Activated T-cell treated with anti-CD3 and anti-CD28 coated beads, Interleukin-2, amount 50 U/mL, for 24 hours (primary cell): Measurements from ENCODE around the gene RIN3.

ENCODE experiments used
- DNase-seq: peaks from one replicate; pipeline ENCODE4 v3.0.0-alpha.2; 2020
- H3K27ac Mint-ChIP-seq: 2 replicates; pipeline ENCODE4 v1.8.0; 2020; ENCODE audit warnings: mild to moderate bottlenecking, mixed read lengths
- H3K27me3 Mint-ChIP-seq: 2 replicates; pipeline ENCODE4 v1.8.0; 2020; ENCODE audit warnings: mixed read lengths
- H3K36me3 Mint-ChIP-seq: 2 replicates; pipeline ENCODE4 v1.8.0; 2020; ENCODE audit warnings: low read depth, mixed read lengths
- H3K4me1 Mint-ChIP-seq: 2 replicates; pipeline ENCODE4 v1.8.0; 2020; ENCODE audit warnings: low read depth, mixed read lengths
- H3K4me3 Mint-ChIP-seq: 2 replicates; pipeline ENCODE4 v1.8.0; 2020; ENCODE audit warnings: mild to moderate bottlenecking, moderate library complexity, mixed read lengths
- H3K9me3 Mint-ChIP-seq: 2 replicates; pipeline ENCODE4 v1.8.0; 2020; ENCODE audit warnings: mixed read lengths

The RIN3 gene

GRCh38 chr14:92641306-92641705 is 127.7 kb downstream of the RIN3 start:
- Mint-ChIP-seq H3K9me3 (peaks cover 4% of the 10 kb centered on the region), H3K36me3 (peaks cover 38% of the 10 kb centered on the region), H3K4me3 (no peak overlapping the region), H3K27ac (no peak overlapping the region), H3K27me3 (no peaks in the 10 kb centered on the region), H3K4me1 (peaks cover 11% of the 10 kb centered on the region)
- DNase-seq: no peak

GRCh38 chr14:92644171-92644969 is 130.8 kb downstream of the RIN3 start:
- Mint-ChIP-seq H3K9me3 (peaks cover 4% of the 10 kb centered on the region), H3K4me1 (peaks cover 41% of the 10 kb centered on the region), H3K4me3 (no peak overlapping the region), H3K27ac (no peak overlapping the region), H3K36me3 (peaks cover 35% of the 10 kb centered on the region), H3K27me3 (no peaks in the 10 kb centered on the region)
- no peak for DNase-seq

GRCh38 chr14:92644970-92645515 is 131.5 kb downstream of the RIN3 start:
- peaks cover 4% of the 10 kb centered on the region for H3K9me3 Mint-ChIP-seq
- no peak overlapping the region for H3K27ac Mint-ChIP-seq
- H3K27me3 Mint-ChIP-seq: no peaks in the 10 kb centered on the region
- H3K4me1 Mint-ChIP-seq: peaks cover 48% of the 10 kb centered on the region
- DNase-seq: no peak
- peaks cover 35% of the 10 kb centered on the region for H3K36me3 Mint-ChIP-seq
- no peak overlapping the region for H3K4me3 Mint-ChIP-seq

- Mint-ChIP-seq H3K4me1 (peaks cover 57% of the 10 kb centered on the region), H3K27me3 (no peaks in the 10 kb centered on the region), H3K4me3 (no peak overlapping the region), H3K36me3 (peaks cover 35% of the 10 kb centered on the region), H3K9me3 (peaks cover 4% of the 10 kb centered on the region), H3K27ac (peak overlapping the region; percentile 44)
- DNase-seq: no peak
These were observed 132.4 kb downstream of the RIN3 start for GRCh38 chr14:92645841-92646478.

GRCh38 chr14:92646952-92647796 is 133.6 kb downstream of the RIN3 start:
- H3K4me1 Mint-ChIP-seq: peaks cover 67% of the 10 kb centered on the region
- no peak for DNase-seq

GRCh38 chr14:92647797-92648279 is 134.3 kb downstream of the RIN3 start:
- no peak for DNase-seq
- Mint-ChIP-seq H3K27me3 (no peaks in the 10 kb centered on the region), H3K36me3 (peaks cover 35% of the 10 kb centered on the region), H3K4me1 (peaks cover 74% of the 10 kb centered on the region), H3K4me3 (no peak overlapping the region), H3K27ac (peak overlapping the region; percentile 56), H3K9me3 (peaks cover 4% of the 10 kb centered on the region)

More at GRCh38 chr14:92646952-92647796, 133.6 kb downstream of the RIN3 start:
- Mint-ChIP-seq H3K27ac (peak overlapping the region; percentile 72), H3K4me3 (peak overlapping the region; percentile 8), H3K36me3 (peaks cover 34% of the 10 kb centered on the region), H3K27me3 (no peaks in the 10 kb centered on the region), H3K9me3 (peaks cover 4% of the 10 kb centered on the region)

- Mint-ChIP-seq H3K36me3 (peaks cover 36% of the 10 kb centered on the region), H3K4me1 (peaks cover 82% of the 10 kb centered on the region), H3K27me3 (no peaks in the 10 kb centered on the region), H3K9me3 (peaks cover 4% of the 10 kb centered on the region), H3K4me3 (no peak overlapping the region), H3K27ac (peak overlapping the region; percentile 93)
- DNase-seq: no peak
These were observed 135.5 kb downstream of the RIN3 start for GRCh38 chr14:92649066-92649465.

- H3K9me3 Mint-ChIP-seq: peaks cover 4% of the 10 kb centered on the region
- H3K36me3 Mint-ChIP-seq: peaks cover 33% of the 10 kb centered on the region
- no peak overlapping the region for H3K4me3 Mint-ChIP-seq
- no peak for DNase-seq
- peak overlapping the region; percentile 93 for H3K27ac Mint-ChIP-seq
- H3K27me3 Mint-ChIP-seq: no peaks in the 10 kb centered on the region
- peaks cover 89% of the 10 kb centered on the region for H3K4me1 Mint-ChIP-seq
These were observed 136.5 kb downstream of the RIN3 start for GRCh38 chr14:92649934-92650545.

- Mint-ChIP-seq H3K4me1 (peaks cover 91% of the 10 kb centered on the region), H3K9me3 (no peaks in the 10 kb centered on the region), H3K36me3 (peaks cover 34% of the 10 kb centered on the region), H3K4me3 (peak overlapping the region; percentile 90), H3K27ac (peak overlapping the region; percentile 93), H3K27me3 (no peaks in the 10 kb centered on the region)
- DNase-seq: no peak
These were observed 137.1 kb downstream of the RIN3 start for GRCh38 chr14:92650581-92651105.

- peak; percentile 84 for DNase-seq
- Mint-ChIP-seq H3K4me1 (peaks cover 92% of the 10 kb centered on the region), H3K36me3 (peaks cover 37% of the 10 kb centered on the region)
These were observed 137.7 kb downstream of the RIN3 start for GRCh38 chr14:92651106-92651757.

GRCh38 chr14:92651758-92652406 is 138.3 kb downstream of the RIN3 start:
- H3K27me3 Mint-ChIP-seq: no peaks in the 10 kb centered on the region
- H3K4me3 Mint-ChIP-seq: peak overlapping the region; percentile 90
- peak overlapping the region; percentile 93 for H3K27ac Mint-ChIP-seq
- H3K4me1 Mint-ChIP-seq: peaks cover 92% of the 10 kb centered on the region
- peaks cover 43% of the 10 kb centered on the region for H3K36me3 Mint-ChIP-seq
- H3K9me3 Mint-ChIP-seq: no peaks in the 10 kb centered on the region
- DNase-seq: peak; percentile 69

More at GRCh38 chr14:92651106-92651757, 137.7 kb downstream of the RIN3 start:
- Mint-ChIP-seq H3K27me3 (no peaks in the 10 kb centered on the region), H3K27ac (peak overlapping the region; percentile 93), H3K9me3 (no peaks in the 10 kb centered on the region), H3K4me3 (peak overlapping the region; percentile 90)

GRCh38 chr14:92652413-92653151 is 139.0 kb downstream of the RIN3 start:
- H3K4me1 Mint-ChIP-seq: peaks cover 92% of the 10 kb centered on the region
- peaks cover 48% of the 10 kb centered on the region for H3K36me3 Mint-ChIP-seq
- H3K9me3 Mint-ChIP-seq: no peaks in the 10 kb centered on the region
- H3K27me3 Mint-ChIP-seq: no peaks in the 10 kb centered on the region
- H3K4me3 Mint-ChIP-seq: peak overlapping the region; percentile 90
- H3K27ac Mint-ChIP-seq: peak overlapping the region; percentile 93
- peak; percentile 60 for DNase-seq
